HepG2 (cell line): ENCODE results near the gene CLDND2. TPM values are rescaled to one million over a fixed set of nuclear protein-coding genes. Genes with fewer than 3 reads are reported as not detected.
A peak's percentile ranks its signal among the peaks of the same experiment; 100 is the strongest.

Experiments
- ATAC-seq: fragments of 200-7000 bp; cut with Tn5 transposase; 3 replicates; pipeline ENCODE4 v1.9.1; 2020; ENCODE audit warnings: mild to moderate bottlenecking, moderate library complexity
- BruUV-seq: library from RNA; stranded (reverse); fragments of 400-500 nt; replicated peaks from 2 replicates; lab custom pipeline; 2021; lab: Mats Ljungman, UMichigan
- CTCF ChIA-PET: fragments of 300-600 bp; formaldehyde crosslinking; extraction: SDS; loops from one replicate; lab custom pipeline; 2021; ENCODE audit warnings: low total read pairs, inconsistent platforms, low intra/inter-chr PET ratio; lab: Yijun Ruan, JAX
- POLR2A ChIA-PET: fragments of 350-600 bp; sonication (Branson Sonifier 250); formaldehyde crosslinking; loops from one replicate; lab custom pipeline; 2020; ENCODE audit warnings: antibody characterized with exemption, inconsistent platforms; lab: Yijun Ruan, JAX
- DNase-seq: peaks from one replicate; pipeline ENCODE4 v3.0.0-alpha.2; 2015; ENCODE audit warnings: low spot score
- FAIRE-seq: peaks from 3 replicates; lab custom pipeline; 2011; peaks lifted over from hg19 to GRCh38; lab: Jason Lieb, UNC
- H2AFZ ChIP-seq: one replicate; pipeline ENCODE4 v1.6.1; 2011; ENCODE audit warnings: low read length, inconsistent platforms
- H3K27ac ChIP-seq: fragments of 300-600 bp; 3 replicates; pipeline ENCODE4 v1.8.0; 2011; ENCODE audit warnings: mixed run types, mild to moderate bottlenecking, mixed read lengths, low read length, inconsistent platforms; ENCODE audit not compliant: insufficient read depth; ENCODE audit errors: extremely low read length
- H3K27me3 ChIP-seq, 2 experiments: fragments of 200-600 bp in 1 of 2; 2 replicates in 1 of 2; 3 replicates in 1 of 2; pipeline versions ENCODE4 v1.6.0 to v1.8.0; 2011; ENCODE audit warnings: low read length in 2 of 2, mild to moderate bottlenecking in 2 of 2, moderate library complexity in 2 of 2, inconsistent platforms in 1 of 2; ENCODE audit not compliant: insufficient read depth in 2 of 2, control insufficient read depth in 1 of 2
- H3K36me3 ChIP-seq, 2 experiments: fragments of 200-600 bp in 1 of 2; replicated peaks in 1 of 2; 2 replicates in 1 of 2; 3 replicates in 1 of 2; pipeline versions ENCODE4 v1.5.1 to v1.8.0; 2011; ENCODE audit warnings: low read length in 2 of 2, inconsistent platforms in 1 of 2; ENCODE audit not compliant: insufficient read depth in 2 of 2, control insufficient read depth in 1 of 2
- H3K4me1 ChIP-seq: 2 replicates; pipeline ENCODE4 v1.5.1; 2012; ENCODE audit warnings: low read length, inconsistent platforms; ENCODE audit not compliant: insufficient read depth
- H3K4me2 ChIP-seq: 2 replicates; pipeline ENCODE4 v1.6.0; 2011; ENCODE audit warnings: low read depth, low read length, inconsistent platforms
- H3K4me3 ChIP-seq, 3 experiments: fragments of 200-600 bp in 1 of 3; sonication (generic), shearing (Covaris generic) in 1 of 3; replicated peaks in 1 of 3; 2 replicates each; pipeline ENCODE4 v1.5.1; 2011 to 2016; ENCODE audit warnings: low read length in 3 of 3, inconsistent platforms in 2 of 3, low read depth in 2 of 3, mild to moderate bottlenecking in 2 of 3, control low read depth in 1 of 3, mixed read lengths in 1 of 3; ENCODE audit not compliant: insufficient read depth in 1 of 3
- H3K79me2 ChIP-seq: one replicate; pipeline ENCODE4 v1.6.1; 2011; ENCODE audit warnings: low read length, inconsistent platforms; ENCODE audit not compliant: insufficient read depth
- H3K9ac ChIP-seq: 2 replicates; pipeline ENCODE4 v1.6.0; 2011; ENCODE audit warnings: mild to moderate bottlenecking, low read depth, low read length, inconsistent platforms; ENCODE audit not compliant: insufficient read depth
- H3K9me3 ChIP-seq: 2 replicates; pipeline ENCODE4 v1.5.1; 2012; ENCODE audit warnings: mild to moderate bottlenecking, low read length
- H4K20me1 ChIP-seq: 2 replicates; pipeline ENCODE4 v1.6.0; 2011; ENCODE audit warnings: inconsistent platforms, mild to moderate bottlenecking, low read length, moderate library complexity; ENCODE audit not compliant: insufficient read depth
- DMAP1 ChIP-seq: IDR thresholded peaks from 2 replicates; pipeline ENCODE4 v1.6.1; 2016
- NCOA5 ChIP-seq: sonication (generic); formaldehyde crosslinking; IDR thresholded peaks from 2 replicates; pipeline ENCODE4 v1.4.0; 2020; ENCODE audit warnings: missing genetic modification reagents
- RFX1 ChIP-seq: fragments of 450-650 bp; IDR thresholded peaks from 2 replicates; pipeline ENCODE4 v1.6.1; 2017
- WGBS: methylation state at CpG from one replicate; pipeline ENCODE4 v1.1.6; 2017; ENCODE audit warnings: low lambda C conversion rate; 5-methylcytosine and 5-hydroxymethylcytosine counted together
- in situ Hi-C: cut with HindIII; loops from 2 replicates; pipeline ENCODE4 v1.10.0; 2017; ENCODE audit warnings: low pct_unique_long_range_greater_than_20kb; ENCODE audit not compliant: extremely low pct_ligation_motif_present
- intact Hi-C: fragments of 100-400 bp; cut with micrococcal nuclease; formaldehyde crosslinking; loops from one replicate; pipeline ENCODE4 v1.10.0; 2022; ENCODE audit not compliant: unreplicated experiment
- polyA plus RNA-seq, 8 experiments: library from polyadenylated mRNA; depleted of rRNA in 3 of 8; stranded (reverse) in 7 of 8; unstranded in 1 of 8; fragments of >200 nt; fragmentation: Illumina TruSeq in 4 of 8; extraction: Trizol in 4 of 8; gene quantifications; 2 replicates each; pipeline versions ENCODE4 v1.2.1 to v1.2.3, GENCODE V29; 2011 to 2016; ENCODE audit warnings: low read depth in 4 of 8, missing spikeins in 1 of 8, mixed read lengths in 1 of 8; ENCODE audit not compliant: insufficient read depth in 1 of 8
- total RNA-seq, 5 experiments: library from RNA; depleted of rRNA; stranded (reverse); fragments of >200 nt; fragmentation: Illumina TruSeq; extraction: Trizol; gene quantifications; 2 replicates each; pipeline ENCODE4 v1.2.3, GENCODE V29; 2016; ENCODE audit warnings: low read depth in 1 of 5
- TF ChIP-seq, protein P1 (sequence below): sonication (generic); formaldehyde crosslinking; IDR thresholded peaks from 2 replicates; pipeline ENCODE4 v1.5.0; 2020; ENCODE audit warnings: mild to moderate bottlenecking, missing genetic modification reagents
- TF ChIP-seq, protein P2 (sequence below): sonication (generic); formaldehyde crosslinking; IDR thresholded peaks from 2 replicates; pipeline ENCODE4 v1.5.1; 2020; ENCODE audit warnings: mild to moderate bottlenecking, missing genetic modification reagents, moderate library complexity

The CLDND2 gene
- total and polyA plus RNA-seq, 2 of the 13 experiments (the other 11 are each of a cell fraction or from before 2014, with no cell fraction given): 0.84 to 1.8 TPM

- TF ChIP-seq RFX1 (no peak), NCOA5 (CRISPR knock-in tag) (no peak)
- TF ChIP-seq, protein P1, sequence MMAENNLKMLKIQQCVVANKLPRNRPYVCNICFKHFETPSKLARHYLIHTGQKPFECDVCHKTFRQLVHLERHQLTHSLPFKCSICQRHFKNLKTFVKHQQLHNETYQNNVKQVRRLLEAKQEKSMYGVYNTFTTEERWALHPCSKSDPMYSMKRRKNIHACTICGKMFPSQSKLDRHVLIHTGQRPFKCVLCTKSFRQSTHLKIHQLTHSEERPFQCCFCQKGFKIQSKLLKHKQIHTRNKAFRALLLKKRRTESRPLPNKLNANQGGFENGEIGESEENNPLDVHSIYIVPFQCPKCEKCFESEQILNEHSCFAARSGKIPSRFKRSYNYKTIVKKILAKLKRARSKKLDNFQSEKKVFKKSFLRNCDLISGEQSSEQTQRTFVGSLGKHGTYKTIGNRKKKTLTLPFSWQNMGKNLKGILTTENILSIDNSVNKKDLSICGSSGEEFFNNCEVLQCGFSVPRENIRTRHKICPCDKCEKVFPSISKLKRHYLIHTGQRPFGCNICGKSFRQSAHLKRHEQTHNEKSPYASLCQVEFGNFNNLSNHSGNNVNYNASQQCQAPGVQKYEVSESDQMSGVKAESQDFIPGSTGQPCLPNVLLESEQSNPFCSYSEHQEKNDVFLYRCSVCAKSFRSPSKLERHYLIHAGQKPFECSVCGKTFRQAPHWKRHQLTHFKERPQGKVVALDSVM: no peak
- TF ChIP-seq, all 625 proteins: peak for 75
Measured at GRCh38 chr19:51364200-51365106, 4.3 kb downstream of the CLDND2 start (continued).

DNA sequence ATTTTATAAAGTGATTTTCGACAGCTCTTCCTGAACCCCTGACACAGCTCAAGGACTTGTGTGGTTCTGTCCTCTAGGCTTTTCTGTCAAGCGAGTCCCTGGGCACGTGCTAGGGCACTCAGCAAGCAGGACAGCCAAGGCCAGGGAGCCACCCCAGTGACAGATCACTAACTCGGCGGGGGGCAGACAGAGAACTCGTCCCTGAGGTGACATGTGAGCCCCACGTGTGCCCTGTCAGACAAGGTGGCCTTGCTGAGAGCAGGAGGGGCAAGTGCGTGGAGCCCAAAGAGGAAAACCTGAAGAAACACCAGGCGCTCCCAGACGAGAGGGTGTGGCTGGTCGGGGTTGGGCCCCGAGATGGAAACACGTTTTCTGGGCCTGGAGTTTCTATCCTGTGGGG lies 7.6 kb downstream of the CLDND2 start:
- intact Hi-C loops: no loop called here
- TF ChIP-seq DMAP1 (CRISPR knock-in tag): no peak
- TF ChIP-seq, protein P2, sequence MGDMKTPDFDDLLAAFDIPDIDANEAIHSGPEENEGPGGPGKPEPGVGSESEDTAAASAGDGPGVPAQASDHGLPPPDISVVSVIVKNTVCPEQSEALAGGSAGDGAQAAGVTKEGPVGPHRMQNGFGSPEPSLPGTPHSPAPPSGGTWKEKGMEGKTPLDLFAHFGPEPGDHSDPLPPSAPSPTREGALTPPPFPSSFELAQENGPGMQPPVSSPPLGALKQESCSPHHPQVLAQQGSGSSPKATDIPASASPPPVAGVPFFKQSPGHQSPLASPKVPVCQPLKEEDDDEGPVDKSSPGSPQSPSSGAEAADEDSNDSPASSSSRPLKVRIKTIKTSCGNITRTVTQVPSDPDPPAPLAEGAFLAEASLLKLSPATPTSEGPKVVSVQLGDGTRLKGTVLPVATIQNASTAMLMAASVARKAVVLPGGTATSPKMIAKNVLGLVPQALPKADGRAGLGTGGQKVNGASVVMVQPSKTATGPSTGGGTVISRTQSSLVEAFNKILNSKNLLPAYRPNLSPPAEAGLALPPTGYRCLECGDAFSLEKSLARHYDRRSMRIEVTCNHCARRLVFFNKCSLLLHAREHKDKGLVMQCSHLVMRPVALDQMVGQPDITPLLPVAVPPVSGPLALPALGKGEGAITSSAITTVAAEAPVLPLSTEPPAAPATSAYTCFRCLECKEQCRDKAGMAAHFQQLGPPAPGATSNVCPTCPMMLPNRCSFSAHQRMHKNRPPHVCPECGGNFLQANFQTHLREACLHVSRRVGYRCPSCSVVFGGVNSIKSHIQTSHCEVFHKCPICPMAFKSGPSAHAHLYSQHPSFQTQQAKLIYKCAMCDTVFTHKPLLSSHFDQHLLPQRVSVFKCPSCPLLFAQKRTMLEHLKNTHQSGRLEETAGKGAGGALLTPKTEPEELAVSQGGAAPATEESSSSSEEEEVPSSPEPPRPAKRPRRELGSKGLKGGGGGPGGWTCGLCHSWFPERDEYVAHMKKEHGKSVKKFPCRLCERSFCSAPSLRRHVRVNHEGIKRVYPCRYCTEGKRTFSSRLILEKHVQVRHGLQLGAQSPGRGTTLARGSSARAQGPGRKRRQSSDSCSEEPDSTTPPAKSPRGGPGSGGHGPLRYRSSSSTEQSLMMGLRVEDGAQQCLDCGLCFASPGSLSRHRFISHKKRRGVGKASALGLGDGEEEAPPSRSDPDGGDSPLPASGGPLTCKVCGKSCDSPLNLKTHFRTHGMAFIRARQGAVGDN (CRISPR knock-in tag): peak; percentile 53
- Histone ChIP-seq H3K9me3 (no peaks in the 10 kb centered on the region), H3K79me2 (peaks cover 45% of the 10 kb centered on the region), H4K20me1 (no peaks in the 10 kb centered on the region), H3K4me1 (peaks cover 89% of the 10 kb centered on the region), H3K27ac (peak overlapping the region; percentile 100), H3K4me2 (no peak overlapping the region), H2AFZ (no peak overlapping the region), H3K36me3 (no peaks in the 10 kb centered on the region), H3K27me3 (no peaks in the 10 kb centered on the region; a peak in 2 of 5 replicates), H3K9ac (peak overlapping the region; percentile 56; the same call in 1 of the 2 replicates), H3K4me3 (no peak overlapping the region)
- in situ Hi-C loops: no loop called here
- FAIRE-seq (no peak), ATAC-seq (no peak), DNase-seq (no peak)
- ChIA-PET POLR2A (interaction anchor here (7.8 kb wide), 1 partner anchor 11 kb away, joined by 259 read pairs; no protein-coding TSS in a partner anchor), CTCF (no interaction called here)
- BruUV-seq: no TSS peak
- WGBS: 96% methylated on average over 13 of the region's 13 CpGs
